ENCODE data around the gene WDFY4. TPM values are rescaled to one million over a fixed set of nuclear protein-coding genes. Genes with fewer than 3 reads are reported as not detected.

Gene WDFY4
- total and polyA plus RNA-seq, 2 donors (not counting 3 experiments of a cell fraction or from before 2014, with no cell fraction given) = 10.1 to 10.2 TPM

GRCh38 chr10:48776528-48776927 is 91.9 kb downstream of the WDFY4 start:
- TF ChIP-seq POLR2A (IDR thresholded peaks at IDR 0.05; ENCODE audit: low read depth, low read length) (no peak), GATA2 (IDR thresholded peaks at IDR 0.05; ENCODE audit: insufficient read depth, insufficient read length, low read depth, low read length) (no peak), POLR2AphosphoS5 (IDR thresholded peaks at IDR 0.05; ENCODE audit: insufficient read depth, low read depth, low read length) (no peak), CTCF (IDR thresholded peaks at IDR 0.05; ENCODE audit: extremely low read depth in 1 of 2, insufficient read depth in 1 of 2, low read depth in 1 of 2, low read length in 2 of 2) (no peak), JUN (IDR thresholded peaks at IDR 0.05; ENCODE audit: borderline replicate concordance, insufficient read depth, insufficient read length, low read depth) (no peak), EZH2 (IDR thresholded peaks at IDR 0.05; ENCODE audit: borderline replicate concordance, low read depth, low read length, severe bottlenecking) (no peak), MYC (IDR thresholded peaks at IDR 0.05; ENCODE audit: low read depth, low read length) (no peak), MAX (IDR thresholded peaks at IDR 0.05; ENCODE audit: insufficient read depth, insufficient read length) (no peak), FOS (IDR thresholded peaks at IDR 0.05; ENCODE audit: borderline replicate concordance, insufficient read depth, low read length) (no peak)
- DNase-seq (ENCODE audit: low read depth, low spot score) (no peak), FAIRE-seq (no peak)
- H3K9me1 ChIP-seq (replicated peaks; ENCODE audit: control insufficient read depth, extremely low read depth, insufficient read depth, low read length) = no peaks in the 10 kb centered on the region
- dilution Hi-C loops (cut with MboI; ENCODE audit: extremely low pct_ligation_motif_present, low sequenced_read_pairs) (no loop called here), intact Hi-C loops (cut with micrococcal nuclease) (no loop called here)
- no peak overlapping the region for H3K4me3 ChIP-seq (replicated peaks in 1 of 3; ENCODE audit: insufficient read depth in 1 of 3, low read depth in 1 of 3, low read length in 3 of 3)
- H3K9me3 ChIP-seq (replicated peaks; ENCODE audit: control insufficient read depth, insufficient read depth, low read length) = no peaks in the 10 kb centered on the region
- H3K79me2 ChIP-seq (ENCODE audit: control insufficient read depth, insufficient read depth, low read length) = no peaks in the 10 kb centered on the region
- H3K9ac ChIP-seq (replicated peaks; ENCODE audit: extremely low read depth, insufficient read depth, low read length) = no peak overlapping the region
- no TSS peak for BruUV-seq (replicated peaks)
- no peaks in the 10 kb centered on the region for H4K20me1 ChIP-seq (replicated peaks; ENCODE audit: control insufficient read depth, extremely low read depth, insufficient read depth, low read length)
- H2AFZ ChIP-seq (ENCODE audit: low read depth, low read length) = no peak overlapping the region
- CTCF ChIA-PET = no interaction called here
- POLR2A ChIA-PET = no interaction called here
- H3K27me3 ChIP-seq (ENCODE audit: control insufficient read depth in 2 of 2, insufficient read depth in 2 of 2, low read length in 2 of 2) = no peaks in the 10 kb centered on the region
- no peaks in the 10 kb centered on the region for H3K36me3 ChIP-seq (ENCODE audit: control insufficient read depth in 2 of 2, extremely low read depth in 1 of 2, insufficient read depth in 2 of 2, low read length in 2 of 2)
- no peak overlapping the region for H3K4me2 ChIP-seq (ENCODE audit: insufficient read depth, low read length)
- H3K27ac ChIP-seq (ENCODE audit: insufficient read depth, low read depth, low read length) = no peak overlapping the region
- no peaks in the 10 kb centered on the region for H3K4me1 ChIP-seq (ENCODE audit: control insufficient read depth, extremely low read depth, insufficient read depth, low read length)
